HG03442 (cell line): Measurements from ENCODE around the gene KCNAB1.
"Not testable (repeated sequence)": the region's sequence is repeated elsewhere in the genome, so short reads cannot be mapped to it uniquely, and the experiment has no call there.

Source experiments
- ATAC-seq: cut with Tn5 transposase; IDR thresholded peaks from one replicate; pipeline ENCODE4 v1.9.1; 2021; ENCODE audit warnings: mild to moderate bottlenecking, moderate library complexity; ENCODE audit not compliant: unreplicated experiment

The KCNAB1 gene

GRCh38 chr3:156259896-156260295 is 139.5 kb downstream of the KCNAB1 start:
- no peak for ATAC-seq

GRCh38 chr3:156260331-156260730 is 140.0 kb downstream of the KCNAB1 start:
- ATAC-seq = no peak

GRCh38 chr3:156264771-156265170 is 144.4 kb downstream of the KCNAB1 start:
- no peak for ATAC-seq

- no peak for ATAC-seq
Observed at GRCh38 chr3:156271508-156271907, 151.1 kb downstream of the KCNAB1 start.

GRCh38 chr3:156271995-156272719 is 151.8 kb downstream of the KCNAB1 start:
- no peak for ATAC-seq

GRCh38 chr3:156273111-156273694 is 152.8 kb downstream of the KCNAB1 start:
- no peak for ATAC-seq

- ATAC-seq = no peak
Observed at GRCh38 chr3:156274791-156275190, 154.4 kb downstream of the KCNAB1 start.

- ATAC-seq = not testable (repeated sequence)
Observed at GRCh38 chr3:156284637-156285036, 164.3 kb downstream of the KCNAB1 start.

GRCh38 chr3:156285626-156286025 is 165.2 kb downstream of the KCNAB1 start:
- no peak for ATAC-seq

GRCh38 chr3:156290924-156291271 is 170.5 kb downstream of the KCNAB1 start:
- ATAC-seq = no peak

GRCh38 chr3:156291272-156292123 is 171.1 kb downstream of the KCNAB1 start:
- no peak for ATAC-seq

- ATAC-seq = no peak
Observed at GRCh38 chr3:156293566-156293965, 173.2 kb downstream of the KCNAB1 start.

GRCh38 chr3:156297582-156297981 is 177.2 kb downstream of the KCNAB1 start:
- no peak for ATAC-seq

GRCh38 chr3:156298014-156298413 is 177.6 kb downstream of the KCNAB1 start:
- no peak for ATAC-seq

GRCh38 chr3:156298938-156299337 is 178.6 kb downstream of the KCNAB1 start:
- ATAC-seq = no peak

GRCh38 chr3:156299569-156299968 is 179.2 kb downstream of the KCNAB1 start:
- ATAC-seq = no peak

GRCh38 chr3:156300371-156300770 is 180.0 kb downstream of the KCNAB1 start:
- ATAC-seq = no peak

GRCh38 chr3:156300929-156301840 is 180.8 kb downstream of the KCNAB1 start:
- ATAC-seq = no peak

GRCh38 chr3:156303001-156303707 is 182.8 kb downstream of the KCNAB1 start:
- no peak for ATAC-seq

- ATAC-seq = no peak
Observed at GRCh38 chr3:156304406-156304805, 184.0 kb downstream of the KCNAB1 start.
